Measurements from ENCODE around the gene ERMARD. TPM values are rescaled to one million over a fixed set of nuclear protein-coding genes. Genes with fewer than 3 reads are reported as not detected.
"Not testable (repeated sequence)": the region's sequence is repeated elsewhere in the genome, so short reads cannot be mapped to it uniquely, and the experiment has no call there.

Gene ERMARD
- total RNA-seq, 1 donor from 2014 or later = 34.2 TPM

- TF ChIP-seq, protein P1, sequence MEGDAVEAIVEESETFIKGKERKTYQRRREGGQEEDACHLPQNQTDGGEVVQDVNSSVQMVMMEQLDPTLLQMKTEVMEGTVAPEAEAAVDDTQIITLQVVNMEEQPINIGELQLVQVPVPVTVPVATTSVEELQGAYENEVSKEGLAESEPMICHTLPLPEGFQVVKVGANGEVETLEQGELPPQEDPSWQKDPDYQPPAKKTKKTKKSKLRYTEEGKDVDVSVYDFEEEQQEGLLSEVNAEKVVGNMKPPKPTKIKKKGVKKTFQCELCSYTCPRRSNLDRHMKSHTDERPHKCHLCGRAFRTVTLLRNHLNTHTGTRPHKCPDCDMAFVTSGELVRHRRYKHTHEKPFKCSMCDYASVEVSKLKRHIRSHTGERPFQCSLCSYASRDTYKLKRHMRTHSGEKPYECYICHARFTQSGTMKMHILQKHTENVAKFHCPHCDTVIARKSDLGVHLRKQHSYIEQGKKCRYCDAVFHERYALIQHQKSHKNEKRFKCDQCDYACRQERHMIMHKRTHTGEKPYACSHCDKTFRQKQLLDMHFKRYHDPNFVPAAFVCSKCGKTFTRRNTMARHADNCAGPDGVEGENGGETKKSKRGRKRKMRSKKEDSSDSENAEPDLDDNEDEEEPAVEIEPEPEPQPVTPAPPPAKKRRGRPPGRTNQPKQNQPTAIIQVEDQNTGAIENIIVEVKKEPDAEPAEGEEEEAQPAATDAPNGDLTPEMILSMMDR (IDR thresholded peaks at IDR 0.05; ENCODE audit: insufficient read depth, low read length, poor library complexity, severe bottlenecking) = no peak
- no peaks in the 10 kb centered on the region for H3K27me3 ChIP-seq (ENCODE audit: control insufficient read depth, insufficient read depth, low read length)
- no peak for DNase-seq (ENCODE audit: low read depth)
- no peak overlapping the region for H3K4me3 ChIP-seq (ENCODE audit: low read depth, low read length)
- H3K36me3 ChIP-seq (ENCODE audit: control insufficient read depth, insufficient read depth, low read length) = no peaks in the 10 kb centered on the region
Measured at GRCh38 chr6:169745405-169745804, 6.0 kb upstream of the ERMARD start.

DNA sequence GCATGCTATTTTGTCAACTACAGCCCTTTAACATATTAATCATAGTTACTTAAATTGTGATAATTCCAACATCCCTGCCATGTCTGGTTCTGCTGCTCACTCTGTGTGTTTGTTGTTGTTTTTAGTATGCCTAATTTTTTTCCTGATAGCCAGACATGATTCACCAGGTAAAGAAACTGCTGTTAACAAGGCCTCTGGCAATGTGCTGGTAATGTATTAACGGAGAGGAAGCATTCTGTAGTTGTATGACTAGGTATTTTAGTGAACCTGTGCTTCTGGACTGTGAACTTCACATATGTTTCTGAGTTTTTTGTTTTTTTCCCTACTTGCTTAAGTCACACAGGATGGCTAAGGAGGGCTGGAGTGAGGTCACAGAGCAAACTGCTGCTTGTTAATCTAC, 4.9 kb upstream of the ERMARD start:
- Histone ChIP-seq H3K27me3 (ENCODE audit: control insufficient read depth, insufficient read depth, low read length) (no peaks in the 10 kb centered on the region), H3K36me3 (ENCODE audit: control insufficient read depth, insufficient read depth, low read length) (no peaks in the 10 kb centered on the region), H3K4me3 (ENCODE audit: low read depth, low read length) (no peak overlapping the region)
- DNase-seq (ENCODE audit: low read depth) = no peak
- TF ChIP-seq, protein P1 (IDR thresholded peaks at IDR 0.05; ENCODE audit: insufficient read depth, low read length, poor library complexity, severe bottlenecking) = no peak

- Histone ChIP-seq H3K36me3 (ENCODE audit: control insufficient read depth, insufficient read depth, low read length) (peaks cover 3% of the 10 kb centered on the region), H3K4me3 (ENCODE audit: low read depth, low read length) (peak overlapping the region; percentile 92), H3K27me3 (ENCODE audit: control insufficient read depth, insufficient read depth, low read length) (no peaks in the 10 kb centered on the region)
- DNase-seq (ENCODE audit: low read depth) = no peak
- TF ChIP-seq, protein P1 (IDR thresholded peaks at IDR 0.05; ENCODE audit: insufficient read depth, low read length, poor library complexity, severe bottlenecking) = no peak
Measured at GRCh38 chr6:169752074-169752623, 727 bp downstream of the ERMARD start.

GRCh38 chr6:169755162-169755561, 3.7 kb downstream of the ERMARD start:
- DNase-seq (ENCODE audit: low read depth) = no peak
- TF ChIP-seq, protein P1 (IDR thresholded peaks at IDR 0.05; ENCODE audit: insufficient read depth, low read length, poor library complexity, severe bottlenecking) = no peak
- H3K36me3 ChIP-seq (ENCODE audit: control insufficient read depth, insufficient read depth, low read length) = peaks cover 3% of the 10 kb centered on the region
- no peak overlapping the region for H3K4me3 ChIP-seq (ENCODE audit: low read depth, low read length)
- no peaks in the 10 kb centered on the region for H3K27me3 ChIP-seq (ENCODE audit: control insufficient read depth, insufficient read depth, low read length)

DNA sequence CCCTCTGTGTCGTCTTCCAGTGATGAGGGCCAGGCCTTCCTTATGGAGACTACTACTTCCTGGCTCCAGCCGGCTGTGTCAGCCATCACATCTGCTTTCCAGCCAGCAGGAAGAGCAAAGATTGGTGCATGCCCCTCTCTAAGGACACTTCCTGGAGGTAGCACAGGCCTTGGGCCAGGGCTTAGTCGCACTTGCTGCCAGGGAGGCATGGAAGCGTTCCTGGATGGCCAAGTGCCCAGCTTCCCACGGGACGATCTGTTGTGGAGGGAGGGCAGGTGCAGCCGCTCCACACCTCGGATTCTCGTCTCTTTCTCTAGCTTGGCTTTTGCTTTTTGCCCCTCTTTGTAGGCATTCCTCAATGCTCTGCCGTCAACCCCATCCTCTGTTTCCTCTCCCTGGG, 11.9 kb downstream of the ERMARD start:
- TF ChIP-seq, protein P1 (IDR thresholded peaks at IDR 0.05; ENCODE audit: insufficient read depth, low read length, poor library complexity, severe bottlenecking) = no peak
- Histone ChIP-seq H3K4me3 (ENCODE audit: low read depth, low read length) (no peak overlapping the region), H3K27me3 (ENCODE audit: control insufficient read depth, insufficient read depth, low read length) (no peaks in the 10 kb centered on the region), H3K36me3 (ENCODE audit: control insufficient read depth, insufficient read depth, low read length) (peaks cover 2% of the 10 kb centered on the region)
- DNase-seq (ENCODE audit: low read depth) = no peak

DNA sequence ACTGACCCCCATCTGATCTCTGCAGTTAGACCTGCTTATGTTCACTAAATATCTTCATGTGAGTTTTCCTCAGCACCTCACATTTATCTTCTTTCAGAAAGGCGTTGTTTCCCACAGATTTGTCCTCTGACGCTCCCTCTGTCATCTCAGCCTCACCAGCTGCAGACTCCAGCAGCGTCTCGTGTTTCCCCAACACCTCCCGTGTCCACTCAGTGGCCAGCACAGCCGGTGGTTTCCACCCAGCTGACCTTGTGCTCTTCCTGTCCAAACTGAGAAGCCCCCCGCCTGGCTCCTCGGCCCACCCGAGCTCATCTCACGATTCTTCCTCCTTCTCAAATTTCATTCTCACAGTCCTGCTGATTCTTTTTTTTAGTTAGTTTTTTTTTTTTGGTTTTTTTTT, 12.5 kb downstream of the ERMARD start:
- Histone ChIP-seq H3K27me3 (ENCODE audit: control insufficient read depth, insufficient read depth, low read length) (no peaks in the 10 kb centered on the region), H3K4me3 (ENCODE audit: low read depth, low read length) (no peak overlapping the region), H3K36me3 (ENCODE audit: control insufficient read depth, insufficient read depth, low read length) (peaks cover 2% of the 10 kb centered on the region)
- no peak for DNase-seq (ENCODE audit: low read depth)
- TF ChIP-seq, protein P1 (IDR thresholded peaks at IDR 0.05; ENCODE audit: insufficient read depth, low read length, poor library complexity, severe bottlenecking) = no peak

DNA sequence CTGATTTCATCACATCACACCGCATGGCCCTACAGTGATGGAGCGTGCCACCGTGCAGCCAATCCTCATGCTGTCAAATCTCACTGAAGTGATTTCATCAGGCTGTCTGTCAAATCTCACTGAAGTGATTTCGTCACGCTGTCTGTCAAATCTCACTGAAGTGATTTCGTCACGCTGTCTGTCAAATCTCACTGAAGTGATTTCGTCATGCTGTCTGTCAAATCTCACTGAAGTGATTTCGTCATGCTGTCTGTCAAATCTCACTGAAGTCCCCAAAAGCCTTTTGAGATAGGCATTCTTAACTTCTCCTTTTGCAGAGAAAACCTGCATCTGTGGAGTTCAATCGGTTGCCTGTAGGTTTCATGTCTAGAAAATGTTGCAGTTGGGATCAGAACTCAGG, 14.4 kb downstream of the ERMARD start:
- not testable (repeated sequence) for H3K27me3 ChIP-seq (ENCODE audit: control insufficient read depth, insufficient read depth, low read length); H3K4me3 ChIP-seq (ENCODE audit: low read depth, low read length); DNase-seq (ENCODE audit: low read depth); H3K36me3 ChIP-seq (ENCODE audit: control insufficient read depth, insufficient read depth, low read length)

Data from kidney epithelial cell (primary cell).